NCI-H460 (cell line): ENCODE data around the gene PARVB. TPM values are rescaled to one million over a fixed set of nuclear protein-coding genes. Genes with fewer than 3 reads are reported as not detected.

Experiments used
- DNase-seq: peaks from one replicate; pipeline ENCODE4 v3.0.0-alpha.2; 2016; ENCODE audit warnings: low read depth; ENCODE audit errors: extremely low read depth
- total RNA-seq: library from RNA; depleted of rRNA; stranded (reverse); fragments of >200 nt; shearing (Covaris generic); gene quantifications from 2 replicates; pipeline ENCODE4 v1.2.3, GENCODE V29; 2014

The PARVB gene
- total RNA-seq, 1 experiment from 2014 or later, result 32.2 TPM

GRCh38 chr22:44084044-44084772 is 60.1 kb downstream of the PARVB start:
- DNase-seq, result no peak

GRCh38 chr22:44085743-44086270 is 61.7 kb downstream of the PARVB start:
- DNase-seq, result peak; percentile 63

- DNase-seq, result no peak
Measured at GRCh38 chr22:44086271-44087088, 62.4 kb downstream of the PARVB start.

- no peak for DNase-seq
Measured at GRCh38 chr22:44087089-44087430, 63.0 kb downstream of the PARVB start.

- DNase-seq, result no peak
Measured at GRCh38 chr22:44088976-44089570, 65.0 kb downstream of the PARVB start.

- no peak for DNase-seq
Measured at GRCh38 chr22:44089717-44090570, 65.8 kb downstream of the PARVB start.

- no peak for DNase-seq
Measured at GRCh38 chr22:44090571-44090905, 66.4 kb downstream of the PARVB start.

- no peak for DNase-seq
Measured at GRCh38 chr22:44091021-44091721, 67.1 kb downstream of the PARVB start.

GRCh38 chr22:44091751-44092150 is 67.6 kb downstream of the PARVB start:
- DNase-seq, result no peak

GRCh38 chr22:44092636-44093220 is 68.6 kb downstream of the PARVB start:
- DNase-seq, result no peak

GRCh38 chr22:44093791-44094190 is 69.7 kb downstream of the PARVB start:
- no peak for DNase-seq

- no peak for DNase-seq
Measured at GRCh38 chr22:44094751-44095302, 70.7 kb downstream of the PARVB start.

GRCh38 chr22:44096736-44097135 is 72.6 kb downstream of the PARVB start:
- DNase-seq, result no peak

- DNase-seq, result no peak
Measured at GRCh38 chr22:44097263-44098020, 73.3 kb downstream of the PARVB start.

- no peak for DNase-seq
Measured at GRCh38 chr22:44098021-44098739, 74.1 kb downstream of the PARVB start.

GRCh38 chr22:44098966-44099530 is 74.9 kb downstream of the PARVB start:
- no peak for DNase-seq

GRCh38 chr22:44099696-44100095 is 75.6 kb downstream of the PARVB start:
- no peak for DNase-seq

GRCh38 chr22:44100411-44100810 is 76.3 kb downstream of the PARVB start:
- no peak for DNase-seq
